Measurements from ENCODE around the gene NLGN2. TPM values are rescaled to one million over a fixed set of nuclear protein-coding genes. Genes with fewer than 3 reads are reported as not detected.

The NLGN2 gene
- total and polyA plus RNA-seq, 2 of the 8 experiments (the other 6 are each of a cell fraction or from before 2014, with no cell fraction given): 21.2 to 62.8 TPM

- no peak for TF ChIP-seq SIRT6 (IDR thresholded peaks at IDR 0.05; ENCODE audit: low read length)
- TF ChIP-seq RFX5 (IDR thresholded peaks at IDR 0.05; ENCODE audit: borderline replicate concordance, low read depth, low read length): no peak
- TF ChIP-seq KDM4A (IDR thresholded peaks at IDR 0.05; ENCODE audit: low read depth, low read length, severe bottlenecking): no peak
Measured at GRCh38 chr17:7410634-7411426, 3.2 kb downstream of the NLGN2 start (continued).
